Lower lobe of right lung (tissue), 2 donors: ENCODE results near the gene SP1. TPM values are rescaled to one million over a fixed set of nuclear protein-coding genes. Genes with fewer than 3 reads are reported as not detected.
A peak's percentile ranks its signal among the peaks of the same experiment; 100 is the strongest.

Source experiments
- ATAC-seq, 2 donors: fragments of 200-7000 bp; cut with Tn5 transposase; one replicate each; pipeline ENCODE4 v1.9.1; 2020 to 2022; ENCODE audit warnings: mild to moderate bottlenecking in 2 of 2, moderate library complexity in 2 of 2
- DNase-seq: peaks from one replicate; pipeline ENCODE4 v3.0.0-alpha.2; 2020
- H3K27ac ChIP-seq: fragments of 200-600 bp; one replicate; pipeline ENCODE4 v1.8.0; 2022
- H3K27me3 ChIP-seq: fragments of 200-600 bp; one replicate; pipeline ENCODE4 v1.8.0; 2022; ENCODE audit warnings: low read depth
- H3K36me3 ChIP-seq: fragments of 200-600 bp; one replicate; pipeline ENCODE4 v1.8.0; 2022; ENCODE audit warnings: mild to moderate bottlenecking
- H3K4me1 ChIP-seq: fragments of 200-600 bp; one replicate; pipeline ENCODE4 v1.8.0; 2022
- H3K4me3 ChIP-seq: fragments of 200-600 bp; one replicate; pipeline ENCODE4 v1.8.0; 2022; ENCODE audit warnings: mild to moderate bottlenecking
- H3K9me3 ChIP-seq: fragments of 200-600 bp; one replicate; pipeline ENCODE4 v1.8.0; 2022
- intact Hi-C: fragments of 100-400 bp; cut with DNase I; formaldehyde crosslinking; loops from one replicate; pipeline ENCODE4 v1.11.0; 2022
- total RNA-seq: library from RNA; stranded (reverse); fragmentation: NEBNext Ultra II Directional; extraction: Animal tissue kit (Norgen Biotek cat#: 25700); gene quantifications from one replicate; pipeline ENCODE4 v1.2.1, GENCODE V29; 2021
- TF ChIP-seq, protein P1 (sequence below): fragments of 200-600 bp; IDR thresholded peaks from one replicate; pipeline ENCODE4 v1.8.0; 2022; ENCODE audit warnings: antibody characterized with exemption, mild to moderate bottlenecking
- donor health status: DM: no; HTN: yes; CAD: no; lungs with severe emphysema.

SP1 gene
- total RNA-seq, 1 donor from 2014 or later = 91.1 TPM

DNA sequence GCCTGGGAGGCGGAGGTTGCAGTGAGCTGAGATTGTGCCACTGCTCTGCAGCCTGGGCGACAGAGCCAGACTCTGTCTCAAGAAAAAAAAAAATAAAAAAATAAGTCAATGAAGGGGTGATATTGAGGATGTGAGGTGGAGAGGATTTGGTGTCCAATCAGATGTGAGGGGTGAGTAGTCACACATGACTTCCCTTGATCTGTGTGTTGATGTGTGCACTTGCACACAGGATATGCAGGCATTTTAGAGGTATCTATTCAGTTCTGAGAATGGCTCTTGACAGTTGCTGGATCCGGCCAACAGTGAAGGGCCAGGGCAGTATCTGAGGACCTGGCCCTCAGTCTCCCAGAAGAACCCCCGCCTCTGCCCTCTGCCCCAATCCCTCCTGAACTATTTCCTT is 36.0 kb upstream of the SP1 start:
- H3K4me3 ChIP-seq = no peak overlapping the region
- no peak overlapping the region for H3K27ac ChIP-seq
- peaks cover 14% of the 10 kb centered on the region for H3K4me1 ChIP-seq
- TF ChIP-seq, protein P1, sequence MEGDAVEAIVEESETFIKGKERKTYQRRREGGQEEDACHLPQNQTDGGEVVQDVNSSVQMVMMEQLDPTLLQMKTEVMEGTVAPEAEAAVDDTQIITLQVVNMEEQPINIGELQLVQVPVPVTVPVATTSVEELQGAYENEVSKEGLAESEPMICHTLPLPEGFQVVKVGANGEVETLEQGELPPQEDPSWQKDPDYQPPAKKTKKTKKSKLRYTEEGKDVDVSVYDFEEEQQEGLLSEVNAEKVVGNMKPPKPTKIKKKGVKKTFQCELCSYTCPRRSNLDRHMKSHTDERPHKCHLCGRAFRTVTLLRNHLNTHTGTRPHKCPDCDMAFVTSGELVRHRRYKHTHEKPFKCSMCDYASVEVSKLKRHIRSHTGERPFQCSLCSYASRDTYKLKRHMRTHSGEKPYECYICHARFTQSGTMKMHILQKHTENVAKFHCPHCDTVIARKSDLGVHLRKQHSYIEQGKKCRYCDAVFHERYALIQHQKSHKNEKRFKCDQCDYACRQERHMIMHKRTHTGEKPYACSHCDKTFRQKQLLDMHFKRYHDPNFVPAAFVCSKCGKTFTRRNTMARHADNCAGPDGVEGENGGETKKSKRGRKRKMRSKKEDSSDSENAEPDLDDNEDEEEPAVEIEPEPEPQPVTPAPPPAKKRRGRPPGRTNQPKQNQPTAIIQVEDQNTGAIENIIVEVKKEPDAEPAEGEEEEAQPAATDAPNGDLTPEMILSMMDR = no peak
- DNase-seq (no peak), ATAC-seq (no peak)
- H3K27me3 ChIP-seq = peaks cover 1% of the 10 kb centered on the region
- no peaks in the 10 kb centered on the region for H3K9me3 ChIP-seq
- H3K36me3 ChIP-seq = no peaks in the 10 kb centered on the region
- intact Hi-C loops = no loop called here

DNA sequence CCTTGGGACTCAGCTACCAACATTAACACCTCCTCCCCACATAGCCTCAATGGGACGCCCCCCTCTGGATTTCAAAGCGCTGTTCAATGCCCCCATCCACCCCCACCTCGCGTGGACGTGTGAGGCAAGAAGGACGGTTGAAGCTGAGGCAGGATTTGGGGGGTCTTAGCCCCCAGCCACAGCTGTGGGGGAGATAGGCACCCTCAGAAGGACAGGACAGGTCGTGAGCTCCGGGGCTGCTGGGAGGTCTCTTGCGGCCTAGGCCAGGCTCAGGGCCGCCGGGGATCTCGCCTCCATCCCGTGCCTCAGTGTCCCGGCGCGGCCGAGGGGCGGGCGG is 35.5 kb upstream of the SP1 start:
- H3K27ac ChIP-seq = peak overlapping the region; percentile 84
- TF ChIP-seq, protein P1 = no peak

DNA sequence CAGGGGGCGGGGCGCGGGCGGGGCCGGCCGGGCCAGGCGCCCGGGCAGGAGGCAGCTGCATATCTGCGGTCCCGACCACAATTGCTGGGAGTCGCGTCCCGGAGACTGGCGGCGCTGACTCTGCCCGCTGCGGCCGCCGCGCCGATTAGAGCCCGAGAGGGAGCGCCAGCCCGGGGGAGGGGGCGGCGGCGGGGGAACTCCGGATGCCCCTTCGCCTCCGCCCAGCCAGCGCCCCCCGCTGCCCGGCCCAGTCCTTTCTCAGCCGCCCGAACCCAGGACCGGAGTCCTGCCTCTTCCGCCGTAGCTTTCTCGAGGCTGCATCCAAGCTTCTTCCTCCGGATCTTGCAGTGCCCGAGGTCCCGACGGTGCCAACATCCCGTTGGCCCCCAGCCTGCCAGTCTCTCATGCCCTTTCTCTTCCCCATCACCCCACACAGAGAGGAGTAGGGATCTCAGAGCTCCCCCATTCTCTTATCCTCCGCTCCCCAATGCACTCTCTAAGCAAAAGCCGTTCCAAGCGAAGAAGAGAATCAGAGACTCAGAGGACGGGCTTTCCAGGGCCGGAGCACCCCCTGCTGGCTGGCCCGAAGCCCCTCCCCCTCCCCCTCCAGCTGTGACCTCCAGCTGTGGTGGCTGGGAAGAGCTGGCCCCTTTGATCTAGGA is 35.0 kb upstream of the SP1 start:
- TF ChIP-seq, protein P1 = peak; percentile 76
- intact Hi-C loops = no loop called here
- Histone ChIP-seq H3K4me3 (peak overlapping the region; percentile 78), H3K36me3 (no peaks in the 10 kb centered on the region), H3K4me1 (peaks cover 14% of the 10 kb centered on the region), H3K27ac (peak overlapping the region; percentile 84), H3K9me3 (no peaks in the 10 kb centered on the region), H3K27me3 (no peaks in the 10 kb centered on the region)
- peak; percentile 75 for DNase-seq
- peak; percentile 89 to 91 for ATAC-seq

More for the DNA sequence above, 35.5 kb upstream of the SP1 start:
- no peaks in the 10 kb centered on the region for H3K9me3 ChIP-seq
- H3K36me3 ChIP-seq = no peaks in the 10 kb centered on the region
- H3K4me1 ChIP-seq = peaks cover 14% of the 10 kb centered on the region
- intact Hi-C loops = no loop called here
- no peaks in the 10 kb centered on the region for H3K27me3 ChIP-seq
- DNase-seq = no peak
- H3K4me3 ChIP-seq = peak overlapping the region; percentile 78
- no peak for ATAC-seq

DNA sequence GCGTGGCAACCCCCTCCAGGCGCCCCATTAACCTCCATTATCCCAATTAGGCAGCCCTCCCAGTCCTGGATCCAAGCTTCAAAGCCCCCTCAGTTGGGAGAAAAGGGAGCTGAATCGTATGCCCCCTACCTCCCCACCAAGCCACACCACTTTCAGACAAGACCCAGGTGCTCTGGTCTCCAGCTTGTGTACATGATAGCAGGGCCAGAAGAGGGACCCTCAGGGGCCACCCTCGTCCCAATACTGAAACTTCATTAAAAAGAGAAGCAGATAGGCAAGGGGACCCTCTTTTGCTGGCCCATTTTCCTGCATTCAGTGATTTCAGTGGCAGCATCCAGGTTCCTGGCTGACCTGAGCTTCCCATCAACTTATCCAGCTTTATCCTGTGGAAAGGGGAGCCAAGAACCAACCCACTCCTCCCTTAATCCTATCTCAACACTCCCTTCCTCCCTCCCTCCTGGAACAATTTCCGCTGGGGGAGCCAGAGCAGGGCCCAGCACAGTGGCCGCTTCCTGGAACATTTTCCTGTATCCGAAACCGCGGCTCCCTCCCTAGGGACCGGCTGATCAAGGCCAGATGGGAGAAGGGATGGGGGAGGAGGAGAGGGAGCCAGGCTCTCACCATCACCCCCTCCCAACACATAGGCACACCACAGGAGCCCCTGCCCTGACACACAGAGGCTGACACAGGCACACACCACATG is 34.3 kb upstream of the SP1 start:
- TF ChIP-seq, protein P1 = no peak
- intact Hi-C loops = no loop called here
- peak; percentile 5 to 34 for ATAC-seq

DNA sequence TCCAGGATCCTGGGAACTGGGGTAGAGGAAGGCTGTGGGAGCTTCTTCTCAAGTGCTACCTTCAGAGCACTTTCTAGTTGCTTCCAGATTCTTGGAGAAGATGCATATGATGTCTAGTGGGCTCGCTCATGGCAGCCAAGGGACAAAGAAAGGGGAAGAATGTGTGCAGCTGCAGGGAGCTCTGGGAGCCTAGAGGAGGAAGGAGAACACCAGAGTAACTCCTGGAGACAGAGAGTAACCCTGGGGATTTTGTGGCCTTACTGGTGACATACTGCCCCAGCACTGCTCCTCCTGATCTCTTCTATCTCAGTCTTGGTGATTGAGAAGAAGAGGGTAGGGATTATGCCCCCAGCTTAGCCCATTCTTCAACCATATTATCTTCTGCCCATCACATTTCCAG is 33.5 kb upstream of the SP1 start:
- H3K4me3 ChIP-seq = no peak overlapping the region
- DNase-seq (no peak), ATAC-seq (no peak)
- no peaks in the 10 kb centered on the region for H3K9me3 ChIP-seq
- H3K4me1 ChIP-seq = peaks cover 14% of the 10 kb centered on the region
- intact Hi-C loops = no loop called here
- H3K36me3 ChIP-seq = no peaks in the 10 kb centered on the region
- H3K27me3 ChIP-seq = no peaks in the 10 kb centered on the region
- TF ChIP-seq, protein P1 = no peak
- no peak overlapping the region for H3K27ac ChIP-seq

More for the DNA sequence above, 34.3 kb upstream of the SP1 start:
- DNase-seq = no peak
- Histone ChIP-seq H3K27me3 (no peaks in the 10 kb centered on the region), H3K4me3 (peak overlapping the region; percentile 78), H3K27ac (peak overlapping the region; percentile 84), H3K9me3 (no peaks in the 10 kb centered on the region), H3K4me1 (peaks cover 14% of the 10 kb centered on the region), H3K36me3 (no peaks in the 10 kb centered on the region)
